Measurements from ENCODE around the gene NUP188.

NUP188 gene

DNA sequence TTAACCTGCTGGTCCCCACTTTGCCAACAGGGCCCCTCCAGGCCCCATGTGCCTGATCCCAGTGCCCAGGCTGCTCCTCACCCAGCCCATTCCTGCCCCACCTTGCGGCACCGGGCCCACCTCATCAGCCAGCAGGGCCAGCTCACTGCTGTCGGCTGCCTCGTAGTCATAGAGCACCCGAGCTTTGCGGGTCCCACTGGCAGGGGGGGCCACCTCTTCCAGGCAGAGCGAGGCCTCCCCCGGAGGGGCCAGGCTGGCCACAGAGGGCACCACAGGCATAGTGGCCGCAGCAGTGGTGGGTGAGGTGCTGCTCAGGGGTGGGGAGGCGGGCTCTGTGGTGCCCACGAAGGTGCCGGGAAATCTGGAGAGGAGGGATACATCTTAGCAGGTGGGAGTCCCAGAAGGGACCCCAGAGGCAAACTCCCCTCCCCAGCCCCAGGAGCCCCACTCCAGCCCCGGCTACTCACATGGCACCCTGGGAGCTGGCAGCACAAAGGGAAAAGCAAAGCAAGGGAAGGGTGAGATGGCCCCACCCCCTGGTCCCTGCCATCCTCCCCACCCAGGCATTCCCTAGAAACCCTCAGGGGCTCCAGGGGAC, 61.6 kb downstream of the NUP188 start:
- DNase-seq, result no peak

DNA sequence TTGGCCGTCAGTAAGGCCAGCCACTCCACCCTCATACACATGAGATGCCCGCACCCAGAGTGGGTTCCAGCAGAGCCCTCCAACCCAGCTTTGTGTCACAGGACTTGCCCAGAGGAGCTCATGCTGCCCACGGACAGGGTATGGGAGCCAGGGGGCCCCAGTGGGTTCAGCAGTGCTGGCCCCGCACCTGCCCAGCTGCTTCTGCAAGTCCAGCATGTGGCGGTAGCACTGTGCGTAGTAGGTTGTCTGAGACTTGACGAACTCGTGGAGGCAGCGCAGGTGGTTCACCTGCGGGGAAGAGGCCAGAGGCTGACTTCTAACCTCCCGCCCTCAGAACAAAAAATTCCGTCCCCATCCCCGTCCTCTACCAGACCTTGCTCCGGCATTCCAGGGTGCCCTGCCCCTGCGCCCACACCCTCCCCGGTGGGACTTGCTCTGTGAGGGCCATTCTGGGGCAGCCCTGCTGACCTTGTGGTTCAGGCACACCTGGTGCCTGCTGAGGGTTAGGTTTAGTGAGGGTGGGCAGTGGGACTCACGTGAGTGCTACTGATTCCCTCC, 62.2 kb downstream of the NUP188 start:
- no peak for DNase-seq

DNA sequence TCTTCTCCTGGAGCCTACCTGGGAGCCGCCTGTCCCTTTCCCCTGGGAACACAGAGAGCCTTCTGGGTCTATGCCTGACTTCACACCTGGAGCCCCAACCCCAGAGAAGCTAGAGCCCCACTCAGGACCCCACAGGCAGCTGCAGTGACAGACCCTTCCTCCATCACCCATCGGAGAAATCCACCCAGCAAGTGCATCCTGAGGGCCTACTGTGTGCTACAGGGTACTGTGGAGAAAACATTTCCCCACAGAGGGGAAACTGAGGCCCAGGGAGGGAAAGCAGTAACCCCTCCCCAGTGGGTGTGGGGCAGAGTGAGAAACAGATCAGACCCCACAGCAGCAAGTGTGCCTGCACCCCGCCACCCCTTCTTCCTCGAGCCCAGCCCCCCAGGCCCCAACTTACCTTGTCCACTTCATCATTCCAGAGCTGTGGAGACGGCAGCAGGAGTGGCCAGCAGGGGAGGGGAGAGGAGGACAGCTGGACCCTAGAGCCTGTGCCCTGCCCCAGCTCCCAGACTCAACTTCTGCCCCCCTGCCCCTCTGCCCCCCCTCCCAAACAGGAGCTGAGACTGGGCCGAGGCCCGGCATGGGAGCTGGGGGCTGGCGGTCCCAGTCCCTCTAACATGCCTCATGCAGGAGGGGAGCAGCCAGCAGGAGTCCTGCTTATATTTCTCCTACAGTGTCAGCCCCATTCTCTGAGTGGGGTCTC, 62.9 kb downstream of the NUP188 start:
- DNase-seq, result no peak

DNA sequence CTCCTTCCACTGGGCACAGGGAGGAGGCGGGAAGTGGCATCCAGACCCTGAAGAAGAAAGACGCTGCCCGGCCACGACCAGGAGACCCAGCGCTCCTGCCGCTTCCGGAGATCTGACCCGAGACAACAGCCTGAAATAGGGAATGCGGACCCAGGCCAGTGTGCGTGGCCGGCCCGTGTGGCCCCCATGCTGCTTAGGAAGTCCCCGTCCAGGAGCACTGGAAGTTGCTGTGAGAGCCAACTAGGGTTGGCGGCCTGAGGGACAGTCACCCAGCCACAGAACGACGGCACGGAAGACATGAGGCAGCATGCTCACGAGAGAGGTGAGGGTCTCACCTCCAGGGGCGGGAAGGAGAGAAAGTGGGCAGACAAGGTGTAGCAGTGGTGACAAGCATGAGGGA, 63.7 kb downstream of the NUP188 start:
- no peak for DNase-seq

DNA sequence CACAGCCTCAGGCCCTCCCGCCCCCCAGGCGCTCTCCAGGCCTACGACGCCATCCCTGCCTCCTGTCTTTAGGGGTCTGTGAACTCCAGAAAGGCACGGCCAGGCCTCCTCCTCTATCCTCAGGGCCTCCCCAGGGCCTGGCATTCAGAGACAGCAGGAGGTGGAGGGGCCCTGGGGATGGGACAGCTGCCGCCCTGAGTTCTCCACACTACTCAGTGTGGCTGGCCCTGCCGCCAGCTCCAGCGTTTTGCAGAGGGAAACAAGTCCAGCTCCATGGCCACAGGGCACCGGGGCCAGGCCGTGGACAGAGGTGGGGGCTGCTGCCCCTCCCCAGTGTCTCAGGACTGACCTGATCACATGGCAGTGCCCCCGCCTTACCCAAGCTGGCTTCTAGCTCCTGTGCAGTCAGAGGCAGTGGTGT, 64.3 kb downstream of the NUP188 start:
- DNase-seq, result no peak

DNA sequence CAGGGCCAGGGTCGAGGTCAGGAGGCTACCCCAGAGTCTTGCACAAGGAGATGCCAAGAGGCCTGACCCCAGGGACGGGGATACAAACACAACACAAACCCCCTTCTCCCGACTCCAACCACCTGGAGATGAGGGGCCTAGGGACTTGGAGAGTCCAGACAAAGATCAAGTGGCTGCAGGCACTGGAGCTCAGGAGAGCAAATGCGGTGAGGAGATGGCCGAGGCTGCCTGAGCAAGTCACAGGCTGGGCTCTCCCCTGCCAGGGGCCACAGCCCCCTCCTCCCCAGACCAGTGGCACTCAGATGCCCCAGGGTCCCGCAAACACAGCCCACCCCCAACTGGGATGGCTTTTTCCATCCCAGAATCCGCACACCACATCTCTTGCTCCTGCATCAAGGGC, 64.8 kb downstream of the NUP188 start:
- no peak for DNase-seq

DNA sequence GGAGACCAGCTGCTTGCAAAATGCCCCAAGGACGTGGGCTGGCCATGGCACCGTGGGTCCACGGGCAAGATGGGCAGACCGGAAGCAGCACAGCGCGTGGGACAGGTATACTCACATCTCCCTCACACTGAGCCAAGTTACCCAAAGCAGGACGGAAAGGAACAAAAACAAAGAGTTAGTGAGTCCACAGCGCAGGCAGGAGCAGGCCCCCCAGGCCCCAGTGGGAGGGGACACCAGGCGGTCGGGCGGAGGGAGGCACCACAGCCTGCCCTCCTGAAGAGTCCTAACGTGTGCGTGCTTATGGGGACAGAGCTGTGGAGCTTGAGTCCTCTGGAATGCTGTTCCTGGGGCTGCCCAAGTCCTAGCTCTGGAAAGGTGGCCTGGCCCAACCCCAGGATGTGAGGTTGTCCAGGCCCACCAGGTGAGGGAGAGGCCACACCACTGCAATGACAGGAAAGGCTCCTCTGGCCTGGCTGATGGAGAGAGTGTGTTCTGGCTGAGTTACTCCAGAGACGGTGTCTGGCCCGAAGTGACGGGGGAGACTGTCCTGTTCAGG, 65.5 kb downstream of the NUP188 start:
- DNase-seq, result no peak

DNA sequence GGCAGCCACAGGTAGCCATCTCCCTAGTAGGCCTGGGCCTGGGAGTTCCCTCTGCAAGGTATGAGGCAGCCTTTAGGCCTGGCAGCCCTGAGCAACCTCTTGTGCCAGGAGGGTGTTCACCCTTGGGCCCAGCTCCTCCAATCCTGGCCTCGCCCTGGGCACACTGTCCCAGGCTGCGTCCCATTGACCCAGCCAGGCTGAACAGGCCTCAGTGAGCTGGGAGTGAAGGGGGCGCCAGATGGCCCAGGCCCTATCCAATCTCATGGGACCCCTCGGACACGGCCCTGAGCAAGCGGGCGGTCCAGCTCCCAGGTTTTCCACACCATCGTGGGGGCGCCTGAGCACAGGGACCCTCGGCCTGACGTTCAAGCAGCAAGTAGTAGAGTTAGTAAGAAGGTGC, 66.2 kb downstream of the NUP188 start:
- DNase-seq, result no peak

DNA sequence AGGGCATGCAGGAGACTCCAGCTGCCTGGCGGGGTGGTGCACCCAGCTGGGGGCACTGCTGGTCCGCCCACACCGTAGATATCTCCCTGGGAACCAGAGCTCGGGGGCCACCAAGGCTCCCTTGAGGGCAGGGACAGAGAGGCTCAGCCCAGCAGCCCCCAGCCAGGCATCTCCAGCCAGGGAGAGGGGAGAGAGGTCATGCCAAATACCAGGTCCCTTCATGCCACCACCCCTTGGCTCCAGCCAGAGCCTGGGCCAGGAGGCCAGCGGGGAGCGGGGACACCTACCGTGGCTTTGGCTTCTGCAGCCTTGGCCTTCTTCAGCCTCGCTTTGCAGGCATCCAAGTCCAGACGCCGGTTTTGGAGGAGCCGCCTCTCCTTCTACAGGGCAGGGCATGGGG, 66.6 kb downstream of the NUP188 start:
- DNase-seq, result no peak

DNA sequence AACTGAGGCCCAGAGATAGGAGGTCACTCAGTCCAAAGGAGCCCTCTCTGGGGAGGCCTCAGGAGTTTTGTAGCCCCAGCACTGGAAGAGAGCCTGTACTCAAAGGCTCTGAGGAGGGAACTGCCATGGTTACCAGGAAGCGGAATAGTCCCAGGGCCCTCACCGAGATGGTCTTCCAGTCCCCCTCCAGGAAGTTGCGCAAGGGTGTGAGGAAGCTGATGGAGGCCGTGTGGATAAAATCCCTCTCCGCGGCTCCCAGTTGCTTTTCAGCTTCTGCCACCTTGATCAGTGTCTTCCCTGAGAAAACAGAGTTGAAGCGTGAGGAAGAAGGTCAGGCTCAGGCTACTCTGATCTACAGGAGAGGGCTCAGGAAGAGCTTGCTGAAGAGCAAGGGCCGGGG, 67.1 kb downstream of the NUP188 start:
- DNase-seq, result no peak

DNA sequence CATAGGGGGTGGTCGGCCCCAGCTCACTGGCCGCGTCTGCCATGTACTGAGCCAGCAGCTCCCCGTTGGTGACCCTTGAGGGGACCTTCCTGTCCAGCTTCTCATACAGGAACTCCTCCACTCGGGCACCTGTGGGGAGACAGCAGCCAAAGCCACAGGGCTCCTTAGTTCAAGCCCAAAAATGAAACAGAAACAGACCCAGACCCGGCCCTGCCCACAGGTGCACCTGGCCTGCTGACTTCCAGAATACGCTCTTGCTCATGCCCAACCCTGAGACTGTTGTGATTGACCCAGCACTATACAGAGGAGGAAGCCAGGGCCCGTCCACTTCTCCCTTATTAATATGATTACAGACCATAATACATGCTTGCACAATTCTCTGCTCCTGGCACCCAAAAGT, 73.6 kb downstream of the NUP188 start:
- DNase-seq, result no peak

DNA sequence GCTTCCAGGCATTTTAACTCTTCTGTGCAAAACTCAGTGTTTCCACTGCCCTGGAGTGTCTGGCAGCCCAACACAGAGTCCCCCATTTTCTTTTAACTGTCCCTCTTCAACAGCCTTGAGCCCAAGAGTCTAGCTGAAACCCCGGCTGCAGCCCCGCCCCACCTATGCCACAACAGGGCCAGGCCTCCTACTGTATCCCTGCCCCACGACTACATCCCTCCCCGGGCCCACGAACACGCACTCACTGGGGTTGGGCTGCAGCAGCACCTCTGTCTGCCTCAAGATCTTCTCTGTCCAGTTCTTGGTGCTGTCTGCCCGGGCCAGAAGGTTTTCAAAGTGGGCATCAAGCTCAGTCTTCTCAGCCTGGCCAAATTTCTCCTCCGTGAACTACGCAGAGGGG, 74.5 kb downstream of the NUP188 start:
- no peak for DNase-seq

DNA sequence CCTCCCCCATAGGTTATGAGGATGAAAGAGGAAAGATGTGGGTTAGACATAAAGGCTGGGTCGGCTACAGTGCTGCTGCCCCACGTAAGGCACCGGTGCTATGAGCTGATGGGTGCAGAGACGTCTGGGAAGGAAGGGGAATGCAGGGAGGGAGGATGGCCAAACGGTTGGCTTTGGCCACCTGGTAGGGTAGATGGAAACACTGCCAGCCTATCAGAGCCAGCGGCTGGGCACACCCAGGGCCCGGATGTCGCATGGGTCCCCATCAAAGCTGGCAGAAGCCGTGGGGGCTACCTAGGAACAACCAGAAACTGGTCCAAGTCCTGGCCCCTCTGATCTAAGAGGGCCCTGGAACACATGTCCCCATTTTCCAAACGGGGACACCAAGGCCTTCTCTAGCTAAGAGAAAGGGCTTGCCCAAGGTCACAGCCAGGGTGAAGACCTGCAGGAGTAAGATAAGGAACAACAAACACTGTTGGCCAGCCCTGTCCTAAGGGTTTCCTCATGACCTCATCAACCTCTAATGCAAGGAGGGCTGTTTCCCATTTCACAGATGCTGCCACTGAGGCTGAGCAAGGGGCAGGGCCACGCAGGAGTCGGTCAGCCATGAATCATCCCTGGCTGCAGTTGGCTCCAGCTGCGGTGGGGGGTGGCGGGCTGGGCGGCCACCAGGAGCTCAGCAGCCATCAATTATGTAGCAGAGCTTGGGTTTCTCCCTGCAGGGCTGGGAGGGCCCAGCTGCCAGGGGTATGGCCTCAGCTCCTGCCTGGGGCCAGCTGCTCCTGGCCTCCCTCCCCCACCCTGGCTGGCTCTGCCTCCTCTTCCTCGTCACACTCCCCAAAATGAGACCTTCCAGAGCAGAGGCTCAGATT, 75.8 kb downstream of the NUP188 start:
- DNase-seq, result no peak

DNA sequence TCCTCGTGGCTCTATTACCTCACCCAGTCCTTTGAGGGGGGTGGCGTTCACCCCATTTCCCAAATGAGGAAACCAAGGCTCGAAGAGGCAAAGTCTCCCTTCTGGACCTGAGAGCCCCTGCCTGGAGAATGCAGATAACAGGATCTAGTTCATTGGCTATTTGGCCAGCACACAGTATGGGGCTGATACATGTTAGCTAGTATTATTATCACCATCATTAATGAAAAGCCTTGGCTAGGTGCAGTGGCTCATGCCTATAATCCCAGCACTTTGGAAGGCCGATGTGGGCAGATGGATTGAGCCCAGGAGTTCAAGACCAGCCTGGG, 76.4 kb downstream of the NUP188 start:
- no peak for DNase-seq

DNA sequence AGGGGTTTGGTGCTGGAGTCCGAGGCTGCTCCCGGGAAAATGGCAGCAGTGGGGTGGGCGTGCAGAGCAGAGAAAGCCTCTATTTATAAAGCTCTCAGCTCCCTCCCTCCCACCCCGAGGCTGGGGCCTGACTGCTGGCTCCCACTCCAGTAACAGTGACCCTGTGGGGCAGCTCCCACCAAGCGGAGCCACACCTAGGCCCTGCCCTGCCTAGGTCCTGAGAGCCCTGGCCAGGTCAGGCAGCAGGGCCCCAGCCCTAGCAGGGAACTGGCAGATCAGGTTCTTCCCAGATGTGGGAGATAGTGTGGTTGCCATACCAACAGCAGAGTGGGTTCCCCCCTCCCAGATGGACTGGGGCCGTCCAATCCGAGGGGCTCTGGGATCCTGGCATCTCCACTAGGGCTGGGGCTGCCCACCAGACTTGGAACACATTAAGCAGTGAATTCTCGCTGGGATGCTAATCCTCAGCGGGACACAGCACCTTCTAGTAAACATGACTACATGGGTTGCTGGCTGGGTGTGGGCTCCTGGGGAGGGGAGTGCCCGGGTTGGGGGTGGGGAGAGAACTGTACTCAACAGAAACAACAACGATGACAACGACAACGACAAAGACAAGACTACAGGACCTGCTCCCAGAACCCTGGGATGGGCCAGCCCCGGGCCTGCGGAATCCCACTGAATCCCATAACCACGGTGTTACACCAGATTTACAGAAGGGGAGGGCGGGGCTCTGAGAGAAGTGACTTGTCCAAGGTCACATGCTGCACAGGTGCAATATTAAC, 79.1 kb downstream of the NUP188 start:
- DNase-seq, result no peak

DNA sequence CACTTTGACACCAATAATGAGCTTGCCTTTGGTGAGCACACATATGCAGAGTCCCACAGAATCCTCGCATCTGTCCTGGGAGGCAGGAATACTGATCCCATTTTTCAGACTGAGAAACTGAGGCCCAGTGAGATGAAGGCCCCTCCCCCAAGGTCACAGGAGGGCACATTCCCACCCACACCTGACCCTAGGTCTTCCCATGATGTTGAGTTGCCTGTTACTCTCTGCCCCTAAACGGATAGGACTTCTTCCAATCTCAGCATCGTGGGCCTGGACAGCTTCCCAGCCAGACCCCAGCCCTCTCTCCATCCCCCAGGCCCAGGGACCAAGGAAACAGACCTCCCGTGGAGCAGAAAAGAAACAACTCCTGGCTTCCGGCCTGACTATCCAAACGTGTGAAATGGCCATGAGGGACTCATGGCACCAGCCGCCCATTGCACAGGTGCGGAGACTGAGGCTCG, 79.8 kb downstream of the NUP188 start:
- DNase-seq, result no peak

DNA sequence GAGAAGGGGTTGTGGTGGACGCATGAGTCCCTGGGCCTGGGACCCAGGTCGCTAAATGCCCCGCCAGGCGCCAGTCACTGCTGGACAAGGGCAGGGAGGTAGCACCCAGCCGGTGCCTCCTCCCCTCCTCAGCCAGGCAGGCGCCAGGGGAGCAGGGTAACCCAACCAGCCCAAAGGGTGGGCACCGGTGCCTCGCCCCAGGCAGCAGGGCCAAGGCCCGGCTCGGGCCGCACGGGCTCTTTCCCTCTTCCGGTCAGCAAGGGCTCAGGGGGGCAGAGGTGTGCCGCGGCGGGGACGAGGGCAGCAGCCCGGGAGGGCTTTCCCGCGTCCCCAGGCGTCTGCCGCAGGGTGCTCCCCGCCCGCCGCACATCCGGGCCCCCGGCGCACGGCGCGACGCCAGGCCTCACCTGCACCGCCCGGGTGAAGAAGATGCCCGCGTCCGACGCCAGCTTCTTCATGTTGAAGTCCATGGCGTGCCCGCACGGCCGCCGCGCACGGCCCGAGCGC, 80.2 kb downstream of the NUP188 start:
- no peak for DNase-seq

DNA sequence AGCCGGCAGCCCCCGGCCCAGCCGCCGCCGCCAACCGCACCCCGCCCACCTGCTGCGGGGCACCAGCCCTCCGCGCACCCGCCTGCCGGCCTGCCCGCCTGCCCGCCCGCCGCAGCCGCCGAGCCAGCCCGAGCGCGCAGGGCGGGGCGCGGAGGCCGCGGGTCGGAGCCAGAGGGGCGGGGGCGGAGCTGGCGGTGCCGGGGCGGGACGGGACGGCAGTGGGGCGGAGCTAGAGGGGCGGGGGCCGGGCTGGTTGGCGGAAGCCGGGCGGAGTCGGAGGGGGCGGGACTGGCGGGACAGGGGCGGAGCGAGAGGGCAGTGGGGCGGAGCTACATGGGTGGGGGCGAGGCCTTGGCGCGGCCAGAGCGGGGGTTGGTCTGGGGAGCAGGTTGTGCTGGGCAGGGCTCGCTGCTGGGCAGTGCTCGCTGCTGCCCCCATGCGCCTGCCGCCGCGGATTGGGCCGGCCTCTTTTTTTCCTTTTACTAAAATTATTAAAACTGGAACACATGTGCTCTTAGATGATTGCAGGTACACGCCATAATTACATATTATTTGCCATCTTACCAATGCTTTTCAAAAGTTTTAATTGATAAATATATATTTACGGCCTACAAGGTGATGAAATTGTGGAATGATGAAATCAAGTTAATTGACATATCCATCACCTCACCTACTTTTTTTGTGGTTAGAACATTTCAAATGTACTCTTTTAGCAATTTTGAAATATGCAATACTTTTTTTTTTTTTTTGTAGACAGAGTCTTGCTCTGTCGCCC, 80.9 kb downstream of the NUP188 start, which contains the start of gene SH3GLB2:
SH3GLB2 (minus strand) TSS at position 140 of the 775 bp plus-strand sequence. CDS start 177 bp downstream, outside the sequence.
- DNase-seq, result peak; percentile 94

DNA sequence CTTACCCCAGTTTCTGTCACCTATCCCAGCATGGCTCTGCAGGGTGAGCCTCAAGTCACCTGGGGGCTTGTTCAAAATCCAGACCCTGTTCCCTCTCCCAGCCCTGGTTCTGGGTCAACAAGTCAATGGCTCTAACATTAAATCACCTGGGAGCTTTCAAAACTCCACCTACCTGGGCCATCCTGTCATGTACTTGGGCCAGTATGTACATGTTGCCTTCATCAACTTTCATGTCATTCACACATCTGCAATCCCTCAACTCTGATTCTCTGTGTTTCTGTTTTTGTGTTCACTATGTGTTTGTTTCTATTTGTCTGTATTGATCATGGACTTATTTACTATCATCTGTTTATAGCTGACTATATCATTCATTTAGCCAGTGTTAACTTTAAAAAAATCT, 82.7 kb downstream of the NUP188 start:
- DNase-seq, result no peak

DNA sequence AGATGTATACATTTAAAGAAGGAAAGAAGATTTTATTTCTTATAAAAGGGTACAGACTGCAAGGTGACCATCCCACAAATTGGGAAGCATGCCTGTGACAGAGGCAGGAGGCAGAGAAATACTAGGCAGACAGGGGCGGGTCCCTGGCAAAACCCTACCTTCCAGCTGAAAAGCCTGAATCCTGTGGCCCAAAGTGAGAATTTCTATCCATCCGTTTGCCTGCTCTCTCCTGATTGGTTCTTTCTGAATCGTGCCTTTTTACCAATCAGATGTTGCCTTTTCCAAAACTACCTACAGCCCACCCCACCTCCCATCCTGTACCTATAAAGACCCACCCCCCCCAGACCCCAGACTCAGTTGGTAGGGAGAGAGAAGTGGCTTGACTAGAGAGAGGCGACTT, 84.0 kb downstream of the NUP188 start:
- no peak for DNase-seq

DNA sequence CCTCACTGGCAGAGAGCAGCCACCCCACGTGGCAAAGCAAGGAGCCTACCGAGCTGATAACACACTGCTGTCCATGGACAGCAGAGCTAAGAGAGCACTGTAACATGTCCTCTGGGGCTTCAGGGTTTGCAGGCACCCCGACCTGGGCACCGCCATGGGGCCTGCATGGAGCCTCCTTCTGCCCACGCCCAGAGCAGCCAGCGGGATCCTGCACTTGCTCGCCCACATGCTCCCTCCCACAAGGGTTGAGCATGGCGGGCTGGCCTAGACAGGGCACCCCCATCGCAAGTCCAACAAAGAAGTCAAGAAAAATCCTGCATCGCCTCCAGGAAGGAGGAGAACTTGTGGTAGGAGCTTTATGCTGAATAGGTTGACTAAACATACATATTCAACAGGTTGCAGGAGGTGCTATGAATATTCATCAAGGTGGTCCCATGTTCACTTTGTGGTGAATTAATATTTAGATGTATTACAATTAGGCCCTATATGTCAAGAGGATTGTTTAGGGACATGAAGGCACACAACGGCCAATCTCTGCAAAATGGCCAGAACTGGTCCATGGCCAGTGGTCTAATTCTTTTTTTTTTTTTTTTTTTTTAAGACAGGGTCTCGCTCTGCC, 85.2 kb downstream of the NUP188 start:
- no peak for DNase-seq

Measured in inflammatory macrophage treated with lipopolysaccharide for 4 hours (primary cell).